ENCODE results near the gene CCR5.

- TF ChIP-seq CTCF (IDR thresholded peaks at IDR 0.05) (no peak), POLR2AphosphoS5 (IDR thresholded peaks at IDR 0.05) (no peak), POLR2A (IDR thresholded peaks at IDR 0.05) (no peak)
Measured at GRCh38 chr3:46395766-46396530, 25.2 kb downstream of the CCR5 start.

Measured in transverse colon (tissue), 4 donors.